Ovary (tissue), 3 donors: ENCODE data around the gene PRDM16.

Source experiments
- CTCF ChIP-seq, 3 donors: fragments of 450-650 bp in 2 of 3; fragments of 200-600 bp in 1 of 3; IDR thresholded peaks; one replicate each; pipeline versions ENCODE4 v1.5.1 to v1.8.0; 2016 to 2022; ENCODE audit warnings: antibody characterized with exemption in 3 of 3, mild to moderate bottlenecking in 1 of 3
- EP300 ChIP-seq: sonication (generic); formaldehyde crosslinking; IDR thresholded peaks from one replicate; pipeline ENCODE4 v1.6.1; 2017; ENCODE audit warnings: antibody characterized with exemption
- POLR2A ChIP-seq: fragments of 450-650 bp; IDR thresholded peaks from one replicate; pipeline ENCODE4 v1.6.1; 2017; ENCODE audit warnings: antibody characterized with exemption, mild to moderate bottlenecking, moderate library complexity
- donor health status: DM: no; HTN: no; CAD: no.

- TF ChIP-seq CTCF (IDR thresholded peaks at IDR 0.05), result no peak
- no peak for TF ChIP-seq EP300
- no peak for TF ChIP-seq POLR2A
Measured at GRCh38 chr1:3085721-3086120, 16.7 kb downstream of the PRDM16 start.
